GM18907 (cell line): ENCODE data around the gene LLCFC1.
"Not testable (repeated sequence)": the region's sequence is repeated elsewhere in the genome, so short reads cannot be mapped to it uniquely, and the experiment has no call there.

Source experiments
- ATAC-seq: cut with Tn5 transposase; IDR thresholded peaks from one replicate; pipeline ENCODE4 v1.9.1; 2021; ENCODE audit warnings: mild to moderate bottlenecking, moderate library complexity; ENCODE audit not compliant: unreplicated experiment

LLCFC1 gene

DNA sequence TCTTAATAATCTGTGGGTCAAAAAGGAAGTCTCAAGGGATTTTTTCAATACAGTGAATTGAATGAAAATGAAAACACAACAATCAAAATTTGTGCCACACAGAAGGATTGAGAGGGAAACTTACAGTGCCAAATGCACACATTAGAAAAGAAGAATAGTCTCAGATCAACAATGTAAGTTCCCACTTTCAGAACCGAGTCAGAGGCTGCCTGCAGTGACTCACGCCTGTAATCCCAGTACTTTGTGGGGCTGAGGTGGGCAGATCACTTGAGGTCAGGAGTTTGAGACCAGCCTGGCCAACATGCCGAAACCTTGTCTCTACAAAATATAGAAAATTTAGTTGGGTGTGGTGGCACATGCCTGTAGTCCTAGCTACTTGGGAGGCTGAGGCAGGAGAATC, 35.3 kb downstream of the LLCFC1 start:
- ATAC-seq, result no peak

DNA sequence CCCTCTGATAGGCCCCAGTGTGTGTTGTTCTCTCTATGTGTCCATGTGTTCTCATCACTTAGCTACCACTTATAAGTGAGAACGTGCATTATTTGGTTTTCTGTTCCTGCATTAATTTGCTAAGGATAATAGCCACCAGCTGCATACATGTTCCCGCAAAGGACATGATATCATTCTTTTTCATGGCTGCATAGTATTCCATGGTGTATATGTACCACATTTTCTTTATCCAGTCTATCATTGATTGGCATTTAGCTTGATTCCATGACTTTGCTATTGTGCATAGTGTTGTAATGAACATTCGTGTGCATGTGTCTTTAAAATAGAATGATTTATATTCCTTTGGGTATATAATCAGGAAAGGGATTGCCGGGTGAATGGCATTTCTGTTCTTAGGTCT, 39.1 kb downstream of the LLCFC1 start:
- ATAC-seq, result not testable (repeated sequence)

DNA sequence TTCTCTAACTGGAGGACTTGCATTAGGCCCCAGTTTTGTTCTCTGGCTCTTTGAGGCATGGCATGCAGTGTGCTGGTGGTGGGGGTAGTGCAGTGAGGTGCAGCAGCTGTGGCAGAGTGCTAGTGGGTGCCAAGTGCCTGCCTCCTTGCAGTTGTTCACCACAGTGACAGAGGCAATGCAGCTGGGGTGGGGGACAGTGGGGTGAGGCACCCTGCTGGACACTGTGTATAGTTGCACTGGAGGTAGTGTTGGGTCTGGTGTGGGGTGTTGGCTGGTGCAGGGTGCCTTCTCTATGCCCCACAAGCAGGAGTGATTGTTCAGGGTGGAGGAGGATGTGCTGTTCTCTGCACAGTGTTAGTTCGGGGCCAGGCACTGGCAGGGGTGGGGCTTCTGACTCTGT, 44.5 kb downstream of the LLCFC1 start:
- ATAC-seq, result no peak

DNA sequence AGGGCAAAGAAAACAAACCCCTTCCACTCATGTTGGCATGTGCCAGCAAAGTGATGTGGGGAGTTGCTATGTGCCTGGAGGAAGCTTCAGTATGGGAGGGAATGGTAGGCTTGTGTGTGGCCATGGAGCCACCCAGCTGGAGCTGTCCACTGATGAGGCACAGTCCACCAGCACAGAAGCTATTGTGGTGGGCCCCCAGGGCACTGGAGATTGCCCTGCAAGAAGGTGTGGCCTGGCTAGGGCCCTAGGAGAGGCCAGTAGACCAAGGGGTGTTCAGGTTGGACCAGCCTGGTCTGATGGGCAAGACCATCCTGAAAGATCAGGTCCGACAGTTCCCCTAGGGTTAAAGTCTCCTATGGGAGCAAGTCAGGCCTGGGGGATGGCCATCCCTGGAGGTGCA, 45.0 kb downstream of the LLCFC1 start:
- ATAC-seq, result no peak
